Neural cell (in vitro differentiated cells): ENCODE results near the gene IRX4. TPM values are rescaled to one million over a fixed set of nuclear protein-coding genes. Genes with fewer than 3 reads are reported as not detected.

Experiments
- H2AFZ ChIP-seq: fragments of 200-600, 300-800 bp; sonication (generic), shearing (Covaris generic); 2 replicates; pipeline ENCODE4 v1.6.0; 2014; ENCODE audit warnings: low read depth, mild to moderate bottlenecking, antibody characterized with exemption, low read length, moderate library complexity
- H3F3A ChIP-seq: fragments of 200-600 bp; shearing (Covaris generic); 2 replicates; pipeline ENCODE4 v1.6.1; 2016; ENCODE audit warnings: mild to moderate bottlenecking, moderate library complexity, mixed read lengths, antibody characterized with exemption, low read length; ENCODE audit not compliant: insufficient read depth, poor library complexity, severe bottlenecking
- H3K27ac ChIP-seq: fragments of 200-600, 300-800 bp; sonication (generic), shearing (Covaris generic); 2 replicates; pipeline ENCODE4 v1.5.1; 2014; ENCODE audit warnings: mild to moderate bottlenecking, low read length, moderate library complexity
- H3K27me3 ChIP-seq: fragments of 300-800, 200-600 bp; sonication (generic), shearing (Covaris generic); 2 replicates; pipeline ENCODE4 v1.6.0; 2014; ENCODE audit warnings: mild to moderate bottlenecking, low read depth, low read length, moderate library complexity; ENCODE audit not compliant: insufficient read depth
- H3K36me3 ChIP-seq: fragments of 300-800, 200-600 bp; sonication (generic), shearing (Covaris generic); 2 replicates; pipeline ENCODE4 v1.5.1; 2014; ENCODE audit warnings: mild to moderate bottlenecking, antibody characterized with exemption, low read length, moderate library complexity; ENCODE audit not compliant: insufficient read depth
- H3K4me2 ChIP-seq: fragments of 300-800, 200-600 bp; sonication (generic), shearing (Covaris generic); 2 replicates; pipeline ENCODE4 v1.6.0; 2014; ENCODE audit warnings: mild to moderate bottlenecking, low read length
- H3K4me3 ChIP-seq: fragments of 300-800, 200-600 bp; sonication (generic), shearing (Covaris generic); 2 replicates; pipeline ENCODE4 v1.5.1; 2014; ENCODE audit warnings: mild to moderate bottlenecking, low read length, moderate library complexity
- H3K79me2 ChIP-seq: fragments of 200-600 bp; shearing (Covaris generic); replicated peaks from 2 replicates; pipeline ENCODE4 v1.6.0; 2014; ENCODE audit warnings: mild to moderate bottlenecking, low read length, moderate library complexity; ENCODE audit not compliant: insufficient read depth
- H3K9ac ChIP-seq: fragments of 300-800, 200-600 bp; sonication (generic), shearing (Covaris generic); 2 replicates; pipeline ENCODE4 v1.6.1; 2016; ENCODE audit warnings: mild to moderate bottlenecking, low read length, mixed read lengths
- H3K9me2 ChIP-seq: fragments of 200-600 bp; shearing (Covaris generic); 2 replicates; pipeline ENCODE4 v1.6.1; 2016; ENCODE audit warnings: mild to moderate bottlenecking, low read length, mixed read lengths; ENCODE audit not compliant: insufficient read depth
- H3K9me3 ChIP-seq: fragments of 200-600, 300-800 bp; sonication (generic), shearing (Covaris generic); 2 replicates; pipeline ENCODE4 v1.6.1; 2016; ENCODE audit warnings: mild to moderate bottlenecking, mixed run types, low read length, moderate library complexity, mixed read lengths
- H4K20me1 ChIP-seq: fragments of 200-600 bp; shearing (Covaris generic); 2 replicates; pipeline ENCODE4 v1.6.1; 2016; ENCODE audit warnings: mild to moderate bottlenecking, mixed run types; ENCODE audit not compliant: insufficient read depth
- EP300 ChIP-seq: fragments of 450-650 bp; conservative IDR thresholded peaks from 2 replicates; pipeline ENCODE4 v1.6.1; 2014; ENCODE audit warnings: antibody characterized with exemption, mild to moderate bottlenecking, moderate library complexity; ENCODE audit not compliant: poor library complexity, severe bottlenecking
- EZH2 ChIP-seq: fragments of 200-600, 300-800 bp; shearing (Covaris generic), sonication (generic); IDR thresholded peaks from 2 replicates; pipeline ENCODE4 v1.6.1; 2014; ENCODE audit warnings: antibody characterized with exemption, low read length, borderline replicate concordance, mild to moderate bottlenecking; ENCODE audit not compliant: insufficient read depth, poor library complexity, severe bottlenecking
- MXI1 ChIP-seq: fragments of 450-650 bp; conservative IDR thresholded peaks from 2 replicates; pipeline ENCODE4 v1.6.1; 2014; ENCODE audit warnings: antibody characterized with exemption, mild to moderate bottlenecking; ENCODE audit not compliant: poor library complexity, severe bottlenecking
- POLR2AphosphoS5 ChIP-seq: IDR thresholded peaks from 2 replicates; pipeline ENCODE4 v1.6.1; 2012
- RAD21 ChIP-seq: fragments of 450-650 bp; conservative IDR thresholded peaks from 2 replicates; pipeline ENCODE4 v1.6.1; 2014; ENCODE audit warnings: antibody characterized with exemption, mild to moderate bottlenecking, moderate library complexity
- SMC3 ChIP-seq: fragments of 450-650 bp; conservative IDR thresholded peaks from 2 replicates; pipeline ENCODE4 v1.6.1; 2014; ENCODE audit warnings: antibody characterized with exemption, mild to moderate bottlenecking, moderate library complexity; ENCODE audit not compliant: poor library complexity
- TAF1 ChIP-seq: IDR thresholded peaks from 2 replicates; pipeline ENCODE4 v1.6.1; 2012; ENCODE audit warnings: low read depth
- polyA plus RNA-seq: library from polyadenylated mRNA; depleted of rRNA; stranded (reverse); fragments of >200 nt; gene quantifications from 2 replicates; pipeline ENCODE4 v1.2.3, GENCODE V29; 2014
- TF ChIP-seq, protein P1 (sequence below): IDR thresholded peaks from 2 replicates; pipeline ENCODE4 v1.6.1; 2012; ENCODE audit warnings: borderline replicate concordance
- TF ChIP-seq, protein P2 (sequence below): fragments of 450-650 bp; IDR thresholded peaks from 2 replicates; pipeline ENCODE4 v1.5.1; 2014; ENCODE audit warnings: antibody characterized with exemption, mild to moderate bottlenecking, moderate library complexity; ENCODE audit not compliant: poor library complexity, severe bottlenecking

IRX4 gene
- polyA plus RNA-seq, 1 donor from 2014 or later, result not detected

DNA sequence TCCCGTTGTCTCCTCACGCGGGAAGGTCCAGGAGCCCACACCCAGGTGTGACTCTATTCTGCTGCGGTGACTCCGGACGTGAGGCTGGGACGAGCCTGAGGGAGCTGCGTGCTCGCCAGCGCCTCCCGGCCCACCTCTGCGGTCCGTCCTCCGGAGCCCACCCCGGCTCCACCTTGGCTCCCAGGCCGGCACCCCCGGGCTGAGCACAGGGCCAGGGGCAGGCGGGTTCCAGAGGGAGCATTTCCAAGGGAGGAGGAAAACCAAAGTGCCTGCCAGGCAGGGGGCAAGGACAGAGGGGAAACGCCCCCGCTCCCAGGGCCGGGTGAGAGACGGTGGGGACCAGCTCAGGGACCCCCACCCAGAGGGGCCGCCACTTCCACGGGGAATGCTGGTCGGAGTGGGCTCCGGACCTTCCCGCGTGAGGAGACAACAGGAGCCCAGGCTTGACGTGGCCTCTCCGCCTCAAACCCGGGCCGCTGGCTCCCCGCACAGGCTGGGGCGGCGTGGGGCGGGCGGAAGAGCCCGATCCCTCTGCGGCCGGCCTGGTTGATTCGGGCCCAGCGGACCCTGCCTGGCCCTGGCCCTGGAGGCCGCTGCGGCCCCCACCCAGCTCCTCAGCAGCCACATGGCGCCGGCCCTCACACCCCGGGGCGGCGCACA is 26.0 kb downstream of the IRX4 start:
- Histone ChIP-seq H3K4me2 (no peak overlapping the region), H3K27me3 (peaks cover 16% of the 10 kb centered on the region), H3K36me3 (no peaks in the 10 kb centered on the region), H2AFZ (no peak overlapping the region), H3K9ac (no peak overlapping the region), H3K4me3 (no peak overlapping the region), H4K20me1 (no peaks in the 10 kb centered on the region), H3K9me2 (no peaks in the 10 kb centered on the region), H3K27ac (no peak overlapping the region), H3K79me2 (no peaks in the 10 kb centered on the region), H3K9me3 (no peaks in the 10 kb centered on the region), H3F3A (no peaks in the 10 kb centered on the region)
- no peak for TF ChIP-seq EP300
- no peak for TF ChIP-seq TAF1
- TF ChIP-seq, protein P1, sequence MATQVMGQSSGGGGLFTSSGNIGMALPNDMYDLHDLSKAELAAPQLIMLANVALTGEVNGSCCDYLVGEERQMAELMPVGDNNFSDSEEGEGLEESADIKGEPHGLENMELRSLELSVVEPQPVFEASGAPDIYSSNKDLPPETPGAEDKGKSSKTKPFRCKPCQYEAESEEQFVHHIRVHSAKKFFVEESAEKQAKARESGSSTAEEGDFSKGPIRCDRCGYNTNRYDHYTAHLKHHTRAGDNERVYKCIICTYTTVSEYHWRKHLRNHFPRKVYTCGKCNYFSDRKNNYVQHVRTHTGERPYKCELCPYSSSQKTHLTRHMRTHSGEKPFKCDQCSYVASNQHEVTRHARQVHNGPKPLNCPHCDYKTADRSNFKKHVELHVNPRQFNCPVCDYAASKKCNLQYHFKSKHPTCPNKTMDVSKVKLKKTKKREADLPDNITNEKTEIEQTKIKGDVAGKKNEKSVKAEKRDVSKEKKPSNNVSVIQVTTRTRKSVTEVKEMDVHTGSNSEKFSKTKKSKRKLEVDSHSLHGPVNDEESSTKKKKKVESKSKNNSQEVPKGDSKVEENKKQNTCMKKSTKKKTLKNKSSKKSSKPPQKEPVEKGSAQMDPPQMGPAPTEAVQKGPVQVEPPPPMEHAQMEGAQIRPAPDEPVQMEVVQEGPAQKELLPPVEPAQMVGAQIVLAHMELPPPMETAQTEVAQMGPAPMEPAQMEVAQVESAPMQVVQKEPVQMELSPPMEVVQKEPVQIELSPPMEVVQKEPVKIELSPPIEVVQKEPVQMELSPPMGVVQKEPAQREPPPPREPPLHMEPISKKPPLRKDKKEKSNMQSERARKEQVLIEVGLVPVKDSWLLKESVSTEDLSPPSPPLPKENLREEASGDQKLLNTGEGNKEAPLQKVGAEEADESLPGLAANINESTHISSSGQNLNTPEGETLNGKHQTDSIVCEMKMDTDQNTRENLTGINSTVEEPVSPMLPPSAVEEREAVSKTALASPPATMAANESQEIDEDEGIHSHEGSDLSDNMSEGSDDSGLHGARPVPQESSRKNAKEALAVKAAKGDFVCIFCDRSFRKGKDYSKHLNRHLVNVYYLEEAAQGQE, result no peak
- no peak for TF ChIP-seq MXI1

DNA sequence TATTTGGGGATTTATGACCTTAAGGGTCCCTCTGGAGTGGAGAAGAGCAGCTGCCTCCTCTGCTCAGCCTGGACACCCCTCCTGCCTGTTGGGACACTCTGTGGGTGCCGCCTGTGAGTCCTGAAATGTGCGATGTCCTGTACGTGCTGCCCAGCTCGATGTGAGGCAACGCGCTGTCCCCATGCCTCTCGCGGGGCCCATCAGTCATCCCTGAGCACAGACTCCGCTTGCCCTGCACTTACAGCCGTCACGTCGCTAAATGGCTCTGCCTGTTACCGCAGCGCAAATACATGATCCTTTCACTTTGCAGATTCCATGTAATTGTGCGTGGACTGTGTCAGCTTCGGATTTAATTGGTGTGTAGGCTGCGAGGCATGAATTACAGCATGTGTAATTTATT is 27.1 kb downstream of the IRX4 start:
- TF ChIP-seq, protein P1, result no peak
- TF ChIP-seq MXI1 (no peak), EZH2 (no peak), TAF1 (no peak), SMC3 (no peak), RAD21 (no peak), EP300 (no peak), POLR2AphosphoS5 (no peak)
- TF ChIP-seq, protein P2, sequence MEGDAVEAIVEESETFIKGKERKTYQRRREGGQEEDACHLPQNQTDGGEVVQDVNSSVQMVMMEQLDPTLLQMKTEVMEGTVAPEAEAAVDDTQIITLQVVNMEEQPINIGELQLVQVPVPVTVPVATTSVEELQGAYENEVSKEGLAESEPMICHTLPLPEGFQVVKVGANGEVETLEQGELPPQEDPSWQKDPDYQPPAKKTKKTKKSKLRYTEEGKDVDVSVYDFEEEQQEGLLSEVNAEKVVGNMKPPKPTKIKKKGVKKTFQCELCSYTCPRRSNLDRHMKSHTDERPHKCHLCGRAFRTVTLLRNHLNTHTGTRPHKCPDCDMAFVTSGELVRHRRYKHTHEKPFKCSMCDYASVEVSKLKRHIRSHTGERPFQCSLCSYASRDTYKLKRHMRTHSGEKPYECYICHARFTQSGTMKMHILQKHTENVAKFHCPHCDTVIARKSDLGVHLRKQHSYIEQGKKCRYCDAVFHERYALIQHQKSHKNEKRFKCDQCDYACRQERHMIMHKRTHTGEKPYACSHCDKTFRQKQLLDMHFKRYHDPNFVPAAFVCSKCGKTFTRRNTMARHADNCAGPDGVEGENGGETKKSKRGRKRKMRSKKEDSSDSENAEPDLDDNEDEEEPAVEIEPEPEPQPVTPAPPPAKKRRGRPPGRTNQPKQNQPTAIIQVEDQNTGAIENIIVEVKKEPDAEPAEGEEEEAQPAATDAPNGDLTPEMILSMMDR, result no peak
- Histone ChIP-seq H3K9me3 (no peaks in the 10 kb centered on the region), H3K36me3 (no peaks in the 10 kb centered on the region), H4K20me1 (no peaks in the 10 kb centered on the region), H3K4me3 (no peak overlapping the region), H3K79me2 (no peaks in the 10 kb centered on the region), H3K4me2 (no peak overlapping the region), H2AFZ (no peak overlapping the region), H3K9ac (no peak overlapping the region), H3K9me2 (no peaks in the 10 kb centered on the region), H3F3A (no peaks in the 10 kb centered on the region), H3K27me3 (peaks cover 27% of the 10 kb centered on the region), H3K27ac (no peak overlapping the region)
